Medulla oblongata (tissue), 1 donor: ENCODE results near the gene C20orf204.

Source experiments
- DNase-seq: peaks from one replicate; pipeline ENCODE4 v3.0.0-alpha.2; 2015; ENCODE audit errors: extremely low spot score

Gene C20orf204

DNA sequence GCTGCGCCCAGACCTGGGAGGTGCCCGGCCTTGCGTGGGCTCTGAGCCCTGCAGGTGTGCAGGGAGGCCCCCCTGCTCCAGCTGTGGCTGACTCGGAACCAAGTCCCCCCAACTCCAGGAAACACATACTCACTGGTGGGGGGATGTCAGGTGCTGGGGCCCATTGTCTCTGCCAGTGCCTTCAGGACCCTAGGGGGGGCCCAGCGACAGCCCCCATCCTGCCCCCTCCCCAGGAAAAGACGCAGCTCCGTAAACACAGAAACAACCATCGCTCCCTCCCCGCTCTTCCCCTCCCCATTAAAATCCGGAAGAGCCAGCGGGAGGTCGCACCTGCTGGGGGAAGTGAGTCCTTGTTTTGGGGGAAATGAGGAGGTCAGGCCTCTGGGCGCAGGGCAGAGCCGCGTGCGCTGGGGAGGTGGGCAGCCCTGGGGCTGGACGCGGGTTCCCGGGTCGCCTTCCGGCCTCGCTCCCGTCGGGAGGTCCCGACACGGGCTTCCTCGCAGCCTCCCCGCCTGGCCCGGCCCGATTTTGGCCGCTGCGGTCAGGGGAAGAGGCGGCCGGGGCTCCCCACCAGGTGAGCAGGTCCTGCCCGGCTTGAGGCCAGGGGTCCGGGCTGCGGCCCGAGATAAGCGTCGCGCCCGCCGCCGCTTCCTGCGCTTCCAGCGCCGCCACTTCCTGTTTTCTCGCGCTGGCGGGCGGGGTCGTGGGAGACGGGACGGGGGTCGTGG is 6.2 kb downstream of the C20orf204 start:
- DNase-seq, result no peak

DNA sequence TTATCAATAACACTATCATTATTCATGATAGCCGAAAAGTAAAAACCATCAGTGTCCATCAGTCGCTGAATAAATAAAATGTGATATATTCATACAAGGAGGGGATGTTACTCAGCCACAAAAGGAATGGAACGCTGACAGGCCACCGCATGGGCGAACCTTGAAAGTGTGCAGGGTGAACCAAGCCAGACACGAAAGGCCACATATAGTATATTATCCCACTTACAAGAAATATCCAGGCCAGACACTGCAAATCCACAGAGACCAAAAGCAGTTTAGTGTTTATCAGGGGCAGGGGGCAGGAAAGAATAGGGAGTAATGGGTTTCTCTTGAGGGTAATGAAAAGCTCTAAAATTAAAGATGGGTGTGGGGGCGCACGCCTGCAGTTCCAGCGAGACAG is 7.8 kb downstream of the C20orf204 start:
- no peak for DNase-seq

DNA sequence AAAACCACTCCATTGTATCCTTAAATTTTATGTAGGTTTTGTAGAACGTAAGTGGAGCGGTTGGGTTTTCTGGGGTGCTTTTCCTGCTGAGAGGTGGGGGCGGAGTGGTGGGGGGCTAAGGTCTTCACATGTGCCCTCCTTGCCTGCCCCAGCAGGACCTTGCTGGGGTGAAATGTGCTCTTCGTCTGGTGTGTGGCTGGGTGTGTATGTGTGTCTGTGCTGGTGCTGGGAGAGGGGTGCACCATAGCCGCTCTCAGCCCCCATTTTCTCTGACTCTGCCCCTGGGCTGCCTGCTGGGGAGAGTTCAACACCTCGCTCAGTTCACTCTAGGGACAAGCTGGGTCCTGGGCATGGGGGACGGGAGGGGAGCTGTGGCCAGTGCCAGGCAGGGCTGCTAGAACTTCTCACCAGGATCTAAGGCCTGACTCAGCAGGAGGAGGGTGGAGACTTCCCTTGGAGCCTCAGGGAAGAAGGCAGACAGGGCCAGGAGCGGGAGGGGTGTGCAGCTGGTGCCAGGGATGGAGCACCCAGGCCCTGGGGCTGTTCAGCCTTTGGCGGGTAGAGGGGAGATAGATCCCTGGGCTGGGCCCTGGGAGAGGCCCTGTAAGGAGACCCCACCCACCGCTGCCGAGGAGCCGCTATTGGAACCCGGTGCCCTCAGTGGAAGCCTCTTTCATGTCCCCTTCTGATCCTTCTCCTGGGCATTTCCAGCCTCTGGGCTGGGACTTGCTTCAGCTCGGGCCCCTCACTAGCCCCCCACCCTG is 8.7 kb downstream of the C20orf204 start:
- DNase-seq, result no peak

DNA sequence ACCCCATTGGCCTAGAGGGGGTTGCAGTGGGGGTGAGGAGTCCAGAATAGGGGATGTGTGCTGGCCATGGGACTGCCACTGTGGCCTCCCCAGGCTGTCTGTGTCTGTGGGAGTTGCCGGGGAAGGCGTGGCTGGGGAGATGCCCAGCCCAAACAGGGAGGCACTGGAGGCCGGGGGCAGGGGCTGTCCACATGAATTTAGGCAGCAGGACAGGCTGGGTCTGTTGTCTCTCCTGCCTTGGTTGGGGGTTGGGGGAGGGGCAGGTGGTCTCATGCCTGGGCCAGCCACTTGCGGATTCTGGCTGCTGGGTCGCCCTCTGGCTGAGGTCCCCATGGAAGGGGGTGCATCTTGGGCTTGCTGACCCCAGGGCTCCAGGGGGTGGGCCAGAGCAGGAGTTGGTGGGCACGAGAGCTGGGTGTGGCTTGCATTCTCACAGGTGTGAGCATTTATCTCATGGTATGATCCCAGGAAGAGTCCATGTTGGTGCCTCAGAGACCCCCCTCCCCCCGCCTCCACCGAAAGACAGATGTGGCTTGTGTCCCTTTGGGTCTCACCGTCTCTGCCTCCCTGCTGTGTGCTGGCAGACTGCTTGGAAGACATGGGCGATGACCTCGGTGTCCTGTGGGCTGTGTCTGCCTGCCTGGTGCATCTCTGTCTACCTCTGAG is 9.5 kb downstream of the C20orf204 start:
- DNase-seq, result no peak

DNA sequence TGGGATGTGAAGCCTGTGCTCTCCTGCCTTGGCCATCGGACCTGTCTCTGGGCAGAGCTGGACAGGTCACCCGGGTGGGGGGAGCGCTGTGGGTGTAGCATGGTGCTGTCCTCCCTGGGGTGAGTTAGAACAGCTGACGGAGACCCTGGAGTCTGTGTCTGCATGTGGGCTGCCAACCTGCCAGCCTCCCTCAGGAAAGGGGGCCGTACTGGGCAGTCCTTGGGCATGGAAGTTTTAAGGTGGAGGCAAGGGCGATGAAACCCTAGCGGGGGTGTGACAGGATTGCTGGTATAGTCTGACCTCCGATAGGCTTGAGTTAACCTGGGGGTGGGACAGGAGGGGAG is 11.0 kb downstream of the C20orf204 start:
- DNase-seq, result no peak

DNA sequence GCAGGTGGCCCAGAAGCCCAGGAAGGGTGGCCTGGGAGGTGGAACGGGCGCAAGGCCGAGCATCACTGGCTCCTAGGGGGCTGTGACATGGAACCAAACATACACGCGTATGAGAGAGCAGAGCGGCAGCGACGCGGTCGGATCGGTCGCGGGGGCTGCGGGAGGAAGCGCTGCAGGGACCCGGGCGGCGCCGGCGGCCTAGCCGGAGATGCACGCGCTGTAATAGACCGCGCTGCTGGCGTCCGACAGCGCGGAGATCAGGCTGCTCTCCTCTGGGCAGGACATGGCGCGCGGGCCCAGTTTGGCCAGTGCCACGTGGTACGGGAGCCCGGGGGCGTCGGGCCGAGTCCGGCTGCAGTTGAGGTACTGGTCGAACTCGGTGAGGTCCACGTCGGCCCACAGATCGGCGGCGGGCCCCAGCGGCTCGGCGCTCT is 12.0 kb downstream of the C20orf204 start:
- DNase-seq, result no peak

DNA sequence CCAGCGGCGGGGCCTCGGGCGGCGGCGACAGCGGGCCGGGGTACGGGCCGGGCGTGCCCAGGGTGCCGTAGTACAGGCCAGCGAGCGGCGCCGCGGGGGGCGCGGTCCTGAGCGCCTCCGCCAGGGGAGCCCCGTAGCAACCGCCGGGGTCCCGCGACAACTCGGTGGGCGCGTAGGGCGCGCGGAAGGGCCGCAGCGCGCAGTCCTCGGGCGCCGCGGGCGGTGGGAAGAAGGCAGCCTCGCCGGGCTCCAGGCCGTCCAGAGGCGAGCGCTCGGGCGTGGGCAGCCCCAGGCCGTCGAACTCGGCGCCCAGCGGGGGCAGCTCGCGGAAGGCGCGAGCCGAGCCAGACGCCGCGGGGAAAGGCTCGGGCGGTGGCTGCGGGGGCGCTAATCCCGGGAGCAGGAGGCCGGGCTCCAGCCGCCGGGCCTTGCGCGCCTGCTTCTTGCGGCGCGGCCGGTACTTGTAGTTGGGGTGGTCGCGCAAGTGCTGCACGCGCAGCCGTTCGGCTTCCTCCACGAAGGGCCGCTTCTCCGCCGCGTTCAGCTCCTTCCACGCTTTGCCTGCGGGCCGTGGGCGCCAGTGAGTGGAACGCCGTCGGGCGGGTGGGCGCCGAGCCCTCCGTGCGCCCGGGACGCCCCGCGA is 12.5 kb downstream of the C20orf204 start:
- DNase-seq, result no peak

DNA sequence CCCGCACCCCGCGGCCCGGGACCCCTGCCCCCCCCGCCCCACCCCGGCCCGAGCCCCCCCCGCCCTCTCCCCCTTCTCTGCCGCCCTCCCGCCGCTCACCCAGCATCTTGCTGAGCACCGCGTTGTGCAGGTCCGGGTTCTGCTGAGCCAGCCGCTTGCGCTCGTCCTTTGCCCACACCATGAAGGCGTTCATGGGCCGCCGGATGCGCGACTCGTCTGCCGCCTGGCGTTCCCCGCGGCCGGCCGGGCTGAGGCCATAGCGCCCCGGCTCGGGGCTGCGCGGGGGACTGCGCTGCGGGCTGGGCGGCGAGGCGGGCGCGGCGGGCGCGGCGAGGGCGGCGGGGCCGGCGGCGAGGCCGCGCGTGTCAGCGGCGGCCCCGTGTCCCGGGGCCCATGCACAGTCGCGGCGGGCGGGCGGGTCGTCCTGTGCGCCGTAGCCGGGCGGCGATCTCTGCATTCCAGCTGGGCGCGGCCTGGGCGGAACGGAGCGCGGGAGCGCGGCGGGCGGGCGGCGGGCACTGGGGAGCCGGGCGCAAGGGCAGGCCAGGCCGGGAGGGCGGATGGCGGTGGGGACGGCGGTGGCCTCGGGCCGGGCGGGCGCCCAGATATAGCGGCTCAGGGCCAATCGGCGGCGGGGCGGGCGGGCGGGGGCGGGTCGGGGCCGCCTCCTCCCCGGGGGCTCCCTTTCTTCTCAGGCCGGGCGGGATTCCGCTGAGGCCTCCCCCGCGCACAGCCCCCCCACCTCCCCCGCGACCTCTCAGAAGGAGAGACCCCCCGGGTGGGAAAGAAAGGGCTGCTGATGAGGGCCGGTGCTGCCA is 13.3 kb downstream of the C20orf204 start, which contains the start of gene SOX18:
Gene SOX18, minus strand, starts transcription at position 580 of the 818 bp plus-strand sequence. Its CDS starts 123 bp downstream, at position 457.
- DNase-seq, result no peak

DNA sequence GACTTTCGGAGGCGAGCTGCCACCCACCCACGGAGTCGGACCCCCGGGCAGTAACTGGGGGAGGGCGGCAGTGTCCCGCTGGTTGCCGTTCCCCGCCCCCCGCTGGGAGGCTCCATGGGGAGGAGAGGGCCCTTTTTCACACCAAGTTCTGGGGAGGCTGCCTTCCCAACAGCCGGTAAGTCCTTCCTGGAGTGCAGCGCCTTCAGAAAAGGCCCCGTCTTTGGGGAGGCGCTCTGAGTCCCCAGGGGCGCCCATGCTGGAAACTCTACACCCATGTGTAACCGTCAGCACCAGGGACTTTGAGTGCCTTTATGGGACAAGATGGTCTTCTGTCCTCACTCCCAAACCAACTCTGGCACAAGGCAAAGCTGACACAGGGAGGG is 13.9 kb downstream of the C20orf204 start:
- no peak for DNase-seq

DNA sequence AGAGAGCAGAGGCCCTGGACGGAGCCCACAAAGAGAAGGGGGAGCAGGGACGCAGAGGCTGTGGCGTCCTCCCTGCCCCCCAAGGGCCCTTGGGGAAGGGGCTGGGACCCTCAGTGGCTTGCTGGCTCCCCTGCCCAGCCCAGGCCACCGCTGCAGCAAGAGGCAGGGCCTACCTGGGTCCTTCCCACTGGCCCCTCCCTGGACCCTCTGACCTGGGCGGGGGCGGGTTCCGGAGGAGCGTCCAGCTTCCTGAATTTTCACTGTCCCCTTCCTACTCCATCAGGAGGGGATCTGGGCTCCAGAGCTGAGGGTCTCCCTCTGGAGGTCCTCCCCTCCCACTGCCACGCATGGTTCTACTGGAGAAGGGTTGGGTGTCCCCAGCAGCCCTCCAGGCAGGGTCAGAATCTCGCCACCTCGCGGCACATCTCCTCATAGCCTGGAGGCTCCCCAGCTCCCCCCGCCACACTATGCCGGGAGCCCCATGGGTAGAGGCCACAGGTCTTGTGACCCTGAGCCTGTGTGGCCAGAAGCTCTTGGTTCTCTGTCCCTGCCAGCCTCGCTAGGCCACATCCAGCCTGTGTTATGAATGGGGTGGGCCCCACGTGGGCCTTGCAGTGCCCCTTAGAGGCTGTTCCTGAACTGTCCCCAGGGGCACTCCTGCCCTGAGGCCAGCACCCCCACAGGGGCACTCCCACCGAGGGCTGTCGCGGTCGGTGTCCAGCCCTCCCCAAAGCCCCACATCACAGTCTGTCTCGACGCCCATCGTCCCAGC is 14.5 kb downstream of the C20orf204 start:
- DNase-seq, result no peak

DNA sequence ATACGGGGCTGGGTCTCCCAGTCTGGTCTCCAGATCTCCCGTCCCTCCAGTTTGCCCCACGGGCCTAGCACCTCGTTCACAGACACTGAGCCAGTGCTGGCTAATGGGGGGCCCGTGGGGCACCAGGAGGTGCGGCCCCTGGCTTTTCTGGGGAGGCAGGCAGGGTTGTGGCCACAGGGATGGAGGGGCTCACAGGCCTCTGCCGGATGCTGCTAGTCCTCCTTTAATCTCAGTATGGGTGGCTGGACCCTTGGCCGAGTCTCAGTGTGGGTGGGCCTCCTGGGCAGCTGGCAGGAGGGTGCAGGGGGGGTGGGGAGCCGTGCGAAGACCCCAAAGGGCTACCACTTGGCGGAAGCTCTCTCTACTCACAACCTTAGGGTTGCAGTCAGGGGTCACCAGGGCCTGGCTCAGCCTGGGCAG is 15.1 kb downstream of the C20orf204 start:
- no peak for DNase-seq

DNA sequence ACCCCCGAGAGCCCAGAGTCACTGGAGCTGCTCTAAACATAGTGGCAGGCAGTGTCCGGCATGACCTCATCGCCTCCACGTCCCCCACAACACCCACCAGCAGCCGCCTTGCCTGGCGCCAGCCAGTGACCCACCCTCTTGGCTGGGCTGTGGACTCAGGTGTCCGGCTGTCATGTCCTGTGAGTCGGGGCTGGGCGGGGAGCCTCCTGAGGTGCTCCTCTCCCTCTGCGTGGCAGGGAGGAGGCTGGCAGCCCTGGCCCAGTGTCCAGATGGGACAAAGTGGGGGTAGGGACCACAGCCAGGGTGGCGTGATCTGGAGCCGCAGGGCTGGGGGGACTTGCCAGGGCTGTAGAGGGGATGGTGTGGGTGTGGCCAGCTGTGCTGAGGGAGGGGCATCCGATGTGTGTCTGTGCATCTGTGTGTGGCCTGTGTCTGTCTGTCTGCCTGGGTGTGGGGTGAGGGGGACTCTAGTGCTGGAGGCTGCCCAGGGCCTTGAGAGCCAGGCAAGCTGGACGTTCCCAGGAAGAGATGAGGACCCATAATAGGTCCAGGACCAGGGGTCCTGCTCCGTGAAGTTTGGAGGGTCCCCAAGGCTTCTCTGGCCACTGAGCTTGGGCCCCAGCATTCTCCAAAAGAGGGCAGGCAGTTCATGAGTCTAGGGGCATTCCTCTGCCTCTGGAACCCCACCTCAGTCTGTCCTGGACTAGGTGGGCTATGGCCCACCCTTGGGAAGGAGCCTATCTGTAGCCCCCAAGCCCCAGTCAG is 15.8 kb downstream of the C20orf204 start:
- no peak for DNase-seq

DNA sequence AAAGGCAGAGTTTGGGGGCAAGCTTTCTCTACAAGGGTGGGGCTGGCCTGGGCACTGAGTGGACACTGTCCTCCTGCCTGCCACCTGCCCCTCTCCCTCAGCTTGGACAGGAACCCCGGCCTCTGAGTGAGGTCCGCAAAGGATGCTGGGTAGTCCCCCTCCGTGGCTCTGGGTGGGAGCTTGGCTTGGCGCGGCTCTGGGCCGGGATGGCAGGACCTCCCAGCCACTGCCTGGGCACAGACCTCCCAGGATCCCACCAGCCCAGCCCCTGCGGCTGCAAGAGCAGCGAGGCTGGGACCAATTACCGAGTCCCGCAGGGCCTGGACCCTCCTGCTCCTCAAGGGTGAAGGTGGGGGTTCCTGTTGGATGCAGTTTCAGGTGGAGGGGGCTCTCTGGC is 16.3 kb downstream of the C20orf204 start:
- DNase-seq, result no peak

DNA sequence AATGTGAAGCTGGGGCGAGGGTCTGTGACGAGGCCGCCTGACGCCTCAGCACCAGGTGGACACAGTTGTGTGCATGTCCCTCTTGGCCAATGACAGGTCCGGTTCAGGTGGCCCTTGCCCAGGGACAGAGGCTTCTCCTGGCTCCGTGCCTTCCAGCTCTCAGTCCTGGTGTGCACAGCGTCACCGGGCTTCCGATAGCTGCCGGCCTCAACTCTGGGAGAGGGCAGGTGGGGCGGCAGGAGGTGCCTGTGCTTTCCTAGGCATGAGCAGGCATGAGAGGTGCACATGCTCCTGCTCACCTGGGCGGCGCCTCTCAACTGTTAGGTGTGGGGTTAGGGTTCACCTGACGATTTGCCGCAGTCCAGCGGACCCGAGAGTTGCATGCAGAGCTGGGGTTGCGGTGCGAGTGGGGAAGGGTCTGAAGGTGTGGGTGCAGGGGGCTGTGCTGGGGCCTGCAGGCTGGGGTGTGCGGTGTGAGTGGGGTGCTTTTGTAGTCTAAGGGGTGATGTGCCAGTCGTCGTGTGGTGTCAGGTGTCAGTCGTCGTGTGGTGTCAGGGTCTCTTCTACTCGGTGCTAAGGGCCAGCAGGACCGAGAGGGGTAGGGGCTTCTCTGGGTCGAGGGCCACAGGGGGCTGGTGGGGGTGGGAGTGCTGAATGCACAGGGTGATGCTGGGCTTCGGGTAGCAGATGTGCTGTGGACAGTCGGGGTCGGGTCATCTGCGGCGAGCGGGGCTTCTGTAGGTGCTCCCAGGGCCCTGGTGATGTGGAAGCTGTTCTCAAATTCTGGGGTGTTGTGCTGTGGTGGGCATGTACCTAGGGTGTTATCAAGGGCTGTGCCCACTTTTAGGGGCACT is 17.2 kb downstream of the C20orf204 start:
- no peak for DNase-seq

DNA sequence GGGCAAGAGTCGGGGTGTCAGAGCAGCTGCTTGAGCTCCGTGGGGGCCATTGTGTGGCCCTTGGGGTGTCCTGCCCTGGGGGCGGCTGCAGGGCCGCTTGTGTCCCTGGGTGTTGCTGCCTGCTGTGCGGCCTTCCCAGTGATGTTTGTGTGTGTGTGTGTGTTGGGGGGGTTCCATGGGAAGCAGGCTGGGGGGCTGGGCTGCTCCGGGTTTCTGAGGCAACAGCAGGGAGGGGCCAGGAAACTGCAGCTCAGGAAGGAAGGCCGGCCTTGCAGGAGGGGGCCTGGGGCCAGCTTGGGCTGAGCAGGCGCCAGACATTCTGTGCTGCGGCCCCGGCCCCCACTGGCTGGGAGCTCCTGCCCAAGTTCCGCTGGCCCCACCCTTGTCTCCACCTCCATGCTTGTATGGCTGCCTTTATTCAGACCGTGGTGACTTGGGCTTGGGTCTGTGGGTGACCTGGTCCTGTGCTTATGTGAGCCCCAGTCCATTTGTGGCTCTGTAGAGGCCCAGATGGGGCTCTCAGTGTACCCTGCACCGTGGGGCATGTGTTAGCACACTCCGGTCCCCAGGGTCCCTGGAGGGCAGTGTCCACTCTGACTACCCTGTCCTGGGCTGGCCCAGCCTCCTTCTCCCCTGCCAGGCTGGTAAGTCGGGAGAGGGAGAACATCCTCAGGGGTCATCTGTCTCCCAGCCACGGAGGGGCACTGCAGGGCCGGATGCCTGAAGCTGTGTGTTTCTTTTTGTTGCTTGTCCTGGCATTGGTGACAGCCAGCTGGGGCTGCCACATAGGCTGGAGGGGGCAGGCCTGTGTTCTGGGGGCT is 18.1 kb downstream of the C20orf204 start:
- no peak for DNase-seq

DNA sequence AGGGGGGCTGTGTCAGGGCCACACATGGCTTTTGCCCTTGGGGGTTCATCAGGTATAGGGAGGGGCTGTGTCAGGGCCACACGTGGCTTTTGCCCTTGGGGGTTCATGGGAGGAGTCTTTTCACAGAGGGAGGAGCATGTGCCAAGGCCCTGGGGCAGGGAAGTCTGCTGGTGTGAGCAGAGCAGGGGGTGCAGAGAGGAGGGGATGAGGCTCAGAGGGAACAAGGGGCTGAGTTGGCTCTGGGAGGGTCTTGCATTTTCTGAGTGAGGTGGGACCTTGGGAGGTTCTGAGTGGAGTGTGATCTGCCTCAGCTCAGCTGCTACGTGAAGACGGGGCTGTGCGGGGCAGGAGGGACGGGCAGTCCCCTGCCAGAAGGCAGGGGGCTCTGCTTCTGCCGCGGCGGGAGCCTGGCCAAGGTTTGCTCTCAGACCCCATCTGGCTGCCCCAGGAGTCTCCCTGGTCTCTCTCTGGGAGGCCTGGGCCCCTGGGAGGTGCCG is 19.5 kb downstream of the C20orf204 start:
- no peak for DNase-seq

DNA sequence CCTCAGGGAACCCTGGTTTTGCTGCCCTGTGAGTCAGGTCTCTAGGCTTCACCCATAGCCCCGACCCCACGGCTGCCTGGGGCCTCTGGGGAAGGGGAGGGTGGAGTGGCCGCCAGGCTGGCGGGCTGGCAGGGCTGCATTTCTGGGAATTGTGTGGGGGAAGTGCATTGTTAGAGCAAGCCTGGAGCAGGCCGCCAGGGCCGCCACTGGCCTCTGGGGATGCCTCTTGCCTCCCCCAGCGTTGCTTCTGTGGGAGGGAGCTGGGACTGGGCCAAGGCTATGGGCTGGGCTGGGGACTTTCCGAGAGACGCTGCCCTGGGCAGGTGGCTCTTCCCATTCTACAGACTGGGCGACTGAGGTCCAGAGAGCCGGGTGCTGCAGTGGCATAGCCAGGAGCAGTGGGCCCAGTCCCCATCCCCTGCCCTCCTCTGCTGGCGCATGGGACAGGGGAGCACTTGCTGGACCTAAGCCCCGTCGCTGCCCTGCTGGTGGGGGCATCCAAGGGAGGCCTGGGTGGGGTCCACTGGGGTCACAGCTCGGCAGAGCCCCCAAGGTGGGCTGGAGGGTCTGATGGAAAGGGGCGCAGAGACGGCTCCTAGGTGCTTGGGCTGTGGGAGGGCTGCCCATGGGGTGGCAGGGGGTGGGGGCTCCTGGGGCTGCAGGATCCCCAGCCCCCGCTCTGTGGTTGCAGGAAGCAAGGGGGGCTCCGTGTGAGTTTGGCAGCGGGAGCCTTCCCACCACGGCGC is 20.1 kb downstream of the C20orf204 start:
- no peak for DNase-seq
